Right lobe of liver (tissue), 4 donors: ENCODE results near the gene ALAD.

Experiments
- POLR2A ChIP-seq: fragments of 450-650 bp; IDR thresholded peaks from one replicate; pipeline ENCODE4 v1.6.1; 2017; ENCODE audit warnings: antibody characterized with exemption, mild to moderate bottlenecking
- TF ChIP-seq, protein P1 (sequence below), 4 donors: fragments of 200-600 bp in 3 of 4; fragments of 450-650 bp in 1 of 4; IDR thresholded peaks; one replicate each; pipeline versions ENCODE4 v1.5.1 to v1.8.0; 2016 to 2022; ENCODE audit warnings: antibody characterized with exemption in 4 of 4, mild to moderate bottlenecking in 2 of 4
- donor health status: DM: no; HTN: no; CAD: no.
- donor health status: DM: no; HTN: no; CAD: no.
- donor health status: DM: no; HTN: yes; CAD: no.

GRCh38 chr9:113355040-113355596 is 46.0 kb downstream of the ALAD start:
- TF ChIP-seq POLR2A: no peak
- TF ChIP-seq, protein P1, sequence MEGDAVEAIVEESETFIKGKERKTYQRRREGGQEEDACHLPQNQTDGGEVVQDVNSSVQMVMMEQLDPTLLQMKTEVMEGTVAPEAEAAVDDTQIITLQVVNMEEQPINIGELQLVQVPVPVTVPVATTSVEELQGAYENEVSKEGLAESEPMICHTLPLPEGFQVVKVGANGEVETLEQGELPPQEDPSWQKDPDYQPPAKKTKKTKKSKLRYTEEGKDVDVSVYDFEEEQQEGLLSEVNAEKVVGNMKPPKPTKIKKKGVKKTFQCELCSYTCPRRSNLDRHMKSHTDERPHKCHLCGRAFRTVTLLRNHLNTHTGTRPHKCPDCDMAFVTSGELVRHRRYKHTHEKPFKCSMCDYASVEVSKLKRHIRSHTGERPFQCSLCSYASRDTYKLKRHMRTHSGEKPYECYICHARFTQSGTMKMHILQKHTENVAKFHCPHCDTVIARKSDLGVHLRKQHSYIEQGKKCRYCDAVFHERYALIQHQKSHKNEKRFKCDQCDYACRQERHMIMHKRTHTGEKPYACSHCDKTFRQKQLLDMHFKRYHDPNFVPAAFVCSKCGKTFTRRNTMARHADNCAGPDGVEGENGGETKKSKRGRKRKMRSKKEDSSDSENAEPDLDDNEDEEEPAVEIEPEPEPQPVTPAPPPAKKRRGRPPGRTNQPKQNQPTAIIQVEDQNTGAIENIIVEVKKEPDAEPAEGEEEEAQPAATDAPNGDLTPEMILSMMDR (IDR thresholded peaks at IDR 0.05): peak; percentile 10 to 39 (median 34)
